ENCODE data around the gene SSU72.
A peak's percentile ranks its signal among the peaks of the same experiment; 100 is the strongest.
"Not testable (repeated sequence)": the region's sequence is repeated elsewhere in the genome, so short reads cannot be mapped to it uniquely, and the experiment has no call there.

SSU72 gene

DNA sequence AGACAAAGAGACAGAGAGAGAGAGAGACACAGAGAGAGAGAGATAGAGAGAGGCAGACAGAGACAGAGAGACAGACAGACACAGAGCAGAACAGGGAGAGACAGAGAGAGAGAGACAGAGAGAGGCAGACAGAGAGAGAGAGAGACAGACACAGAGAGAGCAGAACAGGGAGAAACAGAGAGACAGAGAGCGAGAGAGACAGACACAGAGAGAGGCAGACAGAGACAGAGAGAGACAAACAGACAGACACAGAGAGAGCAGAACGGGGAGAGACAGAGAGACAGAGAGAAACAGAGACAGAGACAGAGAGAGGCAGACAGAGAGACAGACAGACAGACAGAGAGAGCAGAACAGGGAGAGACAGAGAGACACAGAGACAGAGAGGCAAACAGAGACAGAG is 20.7 kb upstream of the SSU72 start:
- DNase-seq (ENCODE audit: low read depth in 2 of 2): not testable (repeated sequence)

DNA sequence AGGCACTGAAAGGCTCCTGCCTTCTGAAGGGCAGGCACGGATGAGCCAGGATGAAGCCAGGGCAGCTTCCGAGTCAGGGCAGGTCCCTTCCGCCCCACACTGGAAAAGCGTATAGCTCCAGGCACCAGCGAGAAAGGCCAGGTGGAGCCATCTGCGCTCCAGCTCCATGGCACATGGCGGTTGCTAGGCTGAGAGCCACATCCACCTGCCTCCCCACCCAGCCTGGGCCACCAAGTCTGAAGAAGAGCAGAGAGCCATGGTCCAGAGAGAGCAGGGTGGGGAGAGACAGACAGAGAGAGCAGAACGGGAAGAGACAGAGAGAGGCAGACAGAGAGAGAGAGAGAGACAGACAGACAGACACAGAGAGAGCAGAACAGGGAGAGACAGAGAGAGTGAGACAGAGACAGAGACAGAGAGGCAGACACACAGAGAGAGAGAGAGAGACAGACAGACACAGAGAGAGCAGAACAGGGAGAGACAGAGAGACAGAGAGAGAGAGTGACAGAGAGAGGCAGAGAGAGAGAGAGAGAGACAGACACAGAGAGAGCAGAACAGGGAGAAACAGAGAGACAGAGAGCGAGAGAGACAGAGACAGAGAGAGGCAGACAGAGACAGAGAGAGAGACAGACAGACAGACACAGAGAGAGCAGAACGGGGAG is 20.1 kb upstream of the SSU72 start:
- no peak for DNase-seq (ENCODE audit: low read depth in 2 of 2)

DNA sequence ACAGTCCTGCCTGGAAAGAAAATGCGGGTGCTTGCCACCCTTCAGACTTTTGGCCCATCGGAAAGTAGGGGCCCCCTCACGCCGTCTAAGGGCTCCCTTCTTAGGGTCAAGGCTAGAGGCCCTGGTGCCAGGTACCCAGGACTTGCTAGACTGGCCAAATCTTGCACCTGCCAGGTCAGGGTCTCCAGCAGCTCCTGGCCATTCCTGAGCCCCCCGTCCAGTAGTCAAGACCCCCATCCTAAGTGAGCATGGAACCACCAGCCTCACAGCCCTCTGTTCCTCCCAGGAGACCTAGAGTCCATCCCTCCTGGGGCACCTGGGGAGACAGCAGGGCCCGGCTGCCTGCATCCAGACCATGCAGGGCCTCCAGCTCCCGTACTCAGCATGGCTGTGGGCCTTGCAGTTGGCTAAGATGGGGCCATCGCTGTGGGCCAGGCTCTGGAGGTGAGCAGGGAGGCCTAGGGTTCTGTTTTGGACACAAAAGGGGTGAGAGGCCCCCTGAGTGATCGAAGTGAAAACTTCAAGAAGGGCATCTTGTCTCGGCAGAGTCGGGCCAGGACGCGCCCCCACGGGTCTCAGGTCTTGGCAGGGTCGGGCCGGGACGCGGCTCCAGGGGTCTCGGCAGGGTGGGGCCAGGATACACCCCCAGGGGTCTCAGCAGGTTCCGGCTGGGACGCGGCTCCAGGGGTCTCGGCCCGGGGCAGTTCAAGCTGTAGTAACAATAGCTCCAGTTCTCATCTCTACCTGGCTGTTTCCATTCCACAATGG is 19.4 kb upstream of the SSU72 start:
- DNase-seq (ENCODE audit: low read depth in 2 of 2): no peak

DNA sequence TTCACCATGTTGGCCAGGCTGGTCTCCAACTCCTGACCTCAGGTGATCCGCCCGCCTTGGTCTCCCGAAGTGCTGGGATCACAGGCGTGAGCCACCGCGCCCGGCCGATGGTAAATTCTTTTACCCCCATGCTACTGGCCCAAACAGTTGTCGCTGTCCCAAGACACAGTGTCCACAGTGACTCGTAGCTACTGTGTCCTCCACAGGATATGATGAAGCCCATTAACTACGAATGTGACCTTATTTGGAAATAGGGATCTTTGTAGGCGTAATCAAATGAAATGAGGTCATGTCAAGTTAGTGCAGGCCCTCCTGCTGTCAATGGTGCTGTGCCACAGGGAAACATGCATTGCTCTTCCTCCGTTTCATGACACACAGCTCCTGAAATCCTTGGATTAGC is 16.8 kb upstream of the SSU72 start:
- DNase-seq (ENCODE audit: low read depth in 2 of 2): no peak

DNA sequence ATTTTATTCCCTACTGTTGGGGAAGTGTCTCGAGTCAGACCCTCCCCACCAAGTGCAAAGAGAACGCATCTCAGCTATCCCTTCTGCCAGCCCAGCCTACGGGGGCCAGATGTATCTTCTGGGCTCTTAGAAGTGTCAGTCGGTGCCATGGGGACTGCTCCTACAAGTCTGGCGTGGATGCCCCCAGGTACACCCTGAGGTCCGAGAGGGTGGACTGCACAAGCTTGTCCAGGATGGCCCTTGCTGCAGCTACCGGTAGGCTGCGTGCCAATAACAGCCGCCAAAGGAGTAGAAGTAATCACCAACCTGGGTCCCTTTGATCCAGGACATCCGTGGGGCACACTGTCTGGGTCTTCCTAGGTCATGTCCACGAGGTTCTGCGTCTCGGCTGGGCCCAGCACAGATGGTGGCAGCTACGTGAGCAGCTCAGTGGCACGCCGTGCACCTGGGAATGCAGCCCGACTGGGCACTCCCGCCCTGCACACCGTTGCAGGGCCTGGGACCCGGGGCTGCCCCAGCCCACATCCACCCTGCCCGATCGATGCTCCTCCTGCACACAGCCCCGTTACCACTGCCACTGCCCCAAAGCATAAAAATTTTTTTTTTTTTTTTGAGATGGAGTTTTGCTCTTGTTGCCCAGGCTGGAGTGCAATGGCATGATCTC is 8.8 kb upstream of the SSU72 start:
- no peak for DNase-seq (ENCODE audit: low read depth in 2 of 2)

DNA sequence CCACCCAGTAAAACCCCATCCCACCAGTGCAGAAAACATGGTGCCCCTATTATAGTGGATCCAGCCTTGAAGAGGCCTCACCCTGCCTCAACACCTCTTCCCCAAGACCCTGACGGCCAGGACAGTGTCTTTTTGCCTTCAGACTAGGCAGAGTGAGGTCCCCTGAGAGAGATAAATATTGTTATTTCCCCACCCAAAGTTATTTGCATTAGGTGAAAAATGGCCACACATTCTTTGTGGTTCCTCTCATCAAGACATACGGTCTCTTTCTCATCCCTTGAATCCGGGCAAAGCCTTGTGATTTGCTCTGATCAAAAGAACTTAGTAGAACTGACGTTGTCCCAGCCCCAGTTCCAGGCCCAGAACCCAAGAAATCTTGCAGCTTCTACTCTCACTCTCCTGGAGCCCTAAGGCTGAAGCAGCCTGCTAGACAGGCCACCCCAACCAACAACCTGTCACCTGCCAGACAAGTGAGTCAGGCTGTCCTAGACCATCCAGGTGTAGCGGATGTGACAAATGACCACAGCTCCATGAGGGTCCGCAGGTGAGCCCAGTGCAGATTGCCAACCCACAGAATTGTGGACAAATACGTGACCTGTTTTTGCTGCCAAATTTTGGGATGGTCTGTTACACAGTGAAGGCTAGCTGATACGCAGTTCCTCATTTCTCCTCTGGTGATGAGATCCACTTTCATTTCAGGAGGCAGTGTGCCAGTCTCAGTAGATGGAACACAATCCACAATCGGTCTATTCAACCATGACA is 8.1 kb upstream of the SSU72 start:
- DNase-seq (ENCODE audit: low read depth in 2 of 2): no peak

DNA sequence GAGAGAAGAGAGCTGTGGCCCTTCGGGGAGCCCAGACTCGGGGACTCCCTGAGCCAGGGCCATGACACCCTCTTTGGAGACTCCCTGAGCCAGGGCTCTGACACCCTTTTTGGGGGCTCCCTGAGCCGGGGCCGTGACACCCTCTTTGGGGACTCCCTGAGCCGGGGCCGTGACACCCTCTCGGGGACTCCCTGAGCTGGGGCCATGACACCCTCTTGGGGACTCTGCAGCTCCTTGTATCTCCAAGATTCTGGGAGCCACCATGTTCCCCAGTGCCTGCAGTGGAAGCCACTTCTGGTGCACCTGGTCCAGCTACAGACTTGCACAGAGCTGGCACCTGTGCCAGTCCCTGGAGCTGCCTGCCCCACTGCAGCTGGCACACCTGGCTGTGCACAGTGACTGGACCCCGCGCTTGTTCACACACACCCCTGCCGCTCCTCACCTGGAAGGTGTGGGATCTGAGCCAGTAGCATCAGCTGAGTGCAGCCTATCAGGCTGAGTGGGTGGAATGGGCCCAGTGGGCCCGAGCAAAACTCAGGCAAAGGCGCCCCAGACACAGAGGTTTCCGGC is 3.8 kb upstream of the SSU72 start:
- DNase-seq (ENCODE audit: low read depth in 2 of 2): no peak

DNA sequence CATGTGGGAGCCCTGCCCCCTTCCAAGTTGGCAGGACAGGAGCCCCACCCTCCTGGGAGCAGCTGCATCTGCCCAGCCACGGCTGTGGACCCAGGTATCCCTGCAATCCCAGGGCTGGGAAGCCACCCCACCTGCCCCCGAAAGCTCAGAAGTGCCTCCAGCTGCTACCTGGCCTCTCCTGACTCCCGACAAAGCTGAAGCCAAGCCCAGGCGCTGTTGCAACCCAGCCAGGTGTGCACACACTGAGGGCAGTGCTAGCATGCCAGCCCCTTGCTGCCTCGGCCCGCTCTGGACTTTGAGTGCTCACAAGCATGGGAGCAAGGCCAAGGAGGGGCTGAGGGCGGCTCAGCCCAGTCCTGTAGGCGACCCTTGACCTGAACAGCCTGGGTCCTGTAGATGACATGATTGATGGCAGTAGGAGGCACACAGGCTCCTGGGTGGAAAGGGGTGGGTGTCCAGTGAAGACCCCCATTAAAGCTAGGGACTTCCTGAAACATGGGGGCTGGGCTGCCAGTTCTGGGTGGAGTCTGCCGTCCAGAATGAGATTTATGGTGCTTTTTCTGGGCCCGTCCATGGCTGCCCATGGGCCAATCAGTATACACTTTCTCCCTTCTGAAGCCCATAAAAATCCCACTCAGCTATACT is 2.8 kb upstream of the SSU72 start:
- DNase-seq (ENCODE audit: low read depth in 2 of 2): no peak

DNA sequence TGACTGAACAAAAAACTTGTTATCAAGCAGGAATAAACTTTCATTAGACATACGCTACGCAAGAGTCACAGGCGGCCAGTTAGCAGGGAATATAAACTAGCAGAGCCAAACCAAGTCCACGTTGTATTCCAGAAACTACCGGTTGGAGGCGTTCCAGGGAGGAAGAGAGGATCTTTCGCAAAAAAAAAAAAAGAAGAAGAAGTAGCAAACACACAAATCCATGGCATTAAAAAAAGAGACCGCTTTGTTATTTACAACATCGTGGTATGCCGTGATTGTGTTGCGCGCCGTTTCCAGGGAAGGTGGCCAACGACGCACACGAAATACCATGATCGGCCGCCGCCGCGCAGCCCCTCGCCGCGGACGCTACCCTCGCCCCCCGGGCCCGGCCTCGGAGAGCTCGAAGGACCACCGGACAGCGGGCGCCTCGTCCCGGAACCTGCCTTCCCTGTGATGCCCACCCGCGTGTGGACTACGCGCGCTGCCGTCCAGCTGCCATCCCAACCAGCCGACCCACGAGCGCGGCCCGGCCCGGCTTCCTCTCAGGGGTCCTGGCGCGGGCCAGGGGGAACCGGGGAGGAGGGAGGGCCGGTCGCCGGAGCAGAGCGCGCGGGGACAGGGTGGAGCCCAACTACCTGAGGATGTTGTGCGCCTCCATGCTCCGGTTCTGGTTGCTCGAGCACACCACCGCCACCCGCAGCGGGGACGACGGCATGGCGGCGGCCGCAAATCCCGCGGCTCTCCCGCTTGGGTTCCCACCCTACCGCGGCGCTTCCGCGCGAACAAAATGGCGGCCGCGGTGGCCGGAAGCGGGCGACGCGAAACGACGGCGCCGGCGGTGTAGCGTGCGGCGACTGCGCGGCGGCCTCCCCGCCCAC is 581 bp downstream of the SSU72 start:
- peak; percentile 38 to 62 for DNase-seq (ENCODE audit: low read depth in 2 of 2)

DNA sequence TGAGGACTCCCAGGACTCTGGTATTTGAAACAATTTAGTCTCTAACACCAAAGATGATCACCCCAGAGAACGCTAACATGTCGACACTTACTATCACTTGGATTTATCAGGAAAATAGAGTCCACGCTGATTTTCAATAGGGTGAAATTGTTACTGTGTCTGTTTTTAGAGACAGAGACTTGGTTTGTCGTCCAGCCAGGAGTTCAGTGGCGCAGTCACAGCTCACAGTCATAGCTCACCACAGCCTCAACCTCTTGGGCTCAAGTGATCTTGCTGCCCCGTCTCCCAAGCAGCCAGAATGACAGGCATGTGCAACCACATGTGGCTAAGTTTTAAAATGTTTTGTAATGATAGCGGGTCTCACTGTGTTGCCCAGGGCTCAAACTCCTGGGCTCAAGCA is 5.3 kb downstream of the SSU72 start:
- DNase-seq (ENCODE audit: low read depth in 2 of 2): no peak

DNA sequence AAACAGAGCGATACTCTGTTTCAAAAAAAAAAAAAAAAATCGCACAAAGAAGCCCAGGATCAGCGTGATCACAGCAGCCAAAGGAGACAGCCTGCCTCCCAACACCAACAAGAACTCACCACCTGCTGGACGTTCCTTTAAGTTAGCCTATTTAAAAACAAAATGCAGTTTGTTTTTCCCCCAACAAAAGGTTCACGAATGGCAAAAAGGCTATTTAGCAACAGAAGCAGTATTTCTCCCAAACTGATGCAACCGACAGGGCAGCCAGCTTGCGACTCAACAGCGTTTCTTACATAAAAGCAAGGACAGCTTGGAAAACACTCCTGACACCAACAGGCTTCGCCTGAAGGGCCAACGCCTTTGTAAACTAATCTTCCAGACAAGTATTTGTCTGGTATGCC is 6.8 kb downstream of the SSU72 start:
- DNase-seq (ENCODE audit: low read depth in 2 of 2): no peak

DNA sequence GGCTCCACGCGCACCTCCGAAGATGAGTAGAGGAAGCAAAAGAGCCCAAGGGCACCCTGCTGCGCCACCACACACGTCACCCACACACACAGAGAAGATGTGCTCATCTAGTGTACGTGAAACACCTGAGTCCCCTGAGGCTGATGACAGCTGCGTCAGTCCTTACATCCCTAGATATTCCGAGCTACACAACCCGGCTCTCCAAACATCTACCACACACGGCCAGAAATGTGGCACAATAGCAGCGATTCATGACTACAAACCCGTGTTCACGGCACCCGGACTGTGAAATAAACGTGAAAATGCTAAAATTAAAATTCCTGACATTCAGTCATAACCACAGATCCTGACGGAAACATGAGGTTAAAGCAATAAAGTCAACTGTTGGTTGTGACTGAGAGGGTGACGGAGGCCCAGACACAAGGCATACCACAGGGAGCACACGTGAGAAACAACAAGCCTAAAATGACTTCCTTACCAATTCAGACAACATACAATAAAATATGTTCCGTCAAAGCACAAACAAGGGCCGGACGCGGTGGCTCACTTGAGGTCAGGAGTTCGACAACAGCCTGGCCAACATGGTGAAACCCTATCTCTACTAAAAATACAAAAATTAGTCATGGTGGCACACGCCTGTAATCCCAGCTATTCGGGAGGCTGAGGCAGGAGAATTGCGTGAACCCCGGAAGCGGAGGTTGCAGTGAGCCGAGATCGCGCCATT is 7.3 kb downstream of the SSU72 start:
- no peak for DNase-seq (ENCODE audit: low read depth in 2 of 2)

DNA sequence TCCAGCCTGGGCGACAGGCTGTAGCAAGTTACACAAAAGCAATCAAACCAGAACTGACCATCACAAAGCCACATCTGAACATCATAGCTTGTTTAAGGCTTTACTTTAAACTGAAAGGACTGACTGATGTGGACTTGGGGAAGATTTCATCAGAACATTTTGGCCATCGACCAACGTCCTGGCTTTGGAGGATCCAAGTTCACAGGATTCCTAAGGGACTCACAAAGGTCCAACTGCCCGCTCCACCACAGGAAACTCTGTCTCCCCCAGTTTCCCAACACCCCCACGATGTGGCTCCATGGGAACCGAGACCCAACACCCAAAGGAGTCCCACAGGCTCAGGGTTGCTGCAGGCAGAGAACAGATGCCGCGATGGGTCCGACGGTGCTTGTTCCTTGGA is 9.3 kb downstream of the SSU72 start:
- no peak for DNase-seq (ENCODE audit: low read depth in 2 of 2)

DNA sequence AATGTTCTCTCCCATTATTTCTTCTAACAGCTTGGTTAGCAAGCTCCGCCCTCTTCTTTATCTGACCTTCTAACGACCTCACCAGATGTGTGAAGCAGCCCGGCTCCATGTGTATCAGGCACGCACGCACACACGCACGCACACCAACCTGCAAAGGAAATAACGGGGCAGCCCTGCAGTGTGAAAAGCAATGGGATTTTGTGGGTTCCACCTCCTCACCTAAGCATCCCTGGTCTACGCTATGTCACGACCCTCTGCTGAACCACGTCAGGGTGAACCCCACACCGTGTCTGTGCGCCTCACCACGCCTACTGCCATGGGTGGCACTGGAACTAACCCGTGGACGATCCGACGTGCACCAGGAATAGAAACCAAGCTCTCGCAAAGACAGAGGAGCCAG is 10.4 kb downstream of the SSU72 start:
- no peak for DNase-seq (ENCODE audit: low read depth in 2 of 2)

DNA sequence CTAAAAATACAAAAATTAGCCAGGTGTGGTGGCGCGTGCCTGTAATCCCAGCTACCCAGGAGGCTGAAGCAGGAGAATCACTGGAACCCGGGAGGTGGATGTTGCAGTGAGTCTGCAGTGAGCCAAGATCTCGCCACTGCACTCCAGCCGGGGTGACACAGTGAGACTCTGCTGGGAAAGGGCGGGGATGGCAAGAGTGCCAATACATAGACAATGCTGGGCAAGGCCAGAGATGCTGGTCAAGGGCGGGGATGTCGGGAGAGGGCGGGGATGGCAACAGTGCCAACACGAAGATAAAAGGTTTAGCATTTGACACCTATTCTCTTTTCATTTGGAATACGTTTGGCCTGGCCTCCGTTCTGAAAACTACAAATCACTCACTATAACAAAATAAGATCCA is 11.0 kb downstream of the SSU72 start:
- DNase-seq (ENCODE audit: low read depth in 2 of 2): no peak

DNA sequence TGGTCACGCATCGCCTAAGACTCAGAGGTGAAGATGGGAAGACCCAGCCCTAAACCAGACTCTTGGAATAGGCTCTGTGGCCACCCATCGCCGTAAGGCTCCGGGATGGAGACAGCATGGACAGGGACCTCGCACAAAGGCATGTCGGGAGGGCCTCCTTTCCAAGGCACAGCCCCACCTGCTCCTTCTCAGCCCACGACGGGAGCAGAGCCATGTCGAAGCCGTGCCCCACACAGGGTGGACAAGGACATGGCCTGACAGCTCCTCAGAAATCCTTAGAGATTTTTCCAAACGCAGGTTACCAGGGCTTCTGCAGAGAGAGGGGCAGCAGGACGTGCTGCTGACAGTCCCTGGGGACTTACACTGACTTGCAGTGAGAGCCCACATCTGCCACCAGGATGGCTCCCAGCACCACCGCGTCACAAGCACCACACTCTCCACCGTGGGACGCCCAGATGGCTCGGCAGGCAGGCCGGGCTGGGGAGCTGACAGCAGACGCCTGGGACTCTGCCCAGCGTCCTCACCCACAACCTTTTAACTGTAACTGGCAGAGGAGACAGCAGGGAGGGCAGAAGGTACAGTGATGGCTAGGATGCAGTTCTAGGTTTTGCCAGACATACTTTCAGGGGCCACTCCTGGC is 12.0 kb downstream of the SSU72 start:
- DNase-seq (ENCODE audit: low read depth in 2 of 2): no peak

DNA sequence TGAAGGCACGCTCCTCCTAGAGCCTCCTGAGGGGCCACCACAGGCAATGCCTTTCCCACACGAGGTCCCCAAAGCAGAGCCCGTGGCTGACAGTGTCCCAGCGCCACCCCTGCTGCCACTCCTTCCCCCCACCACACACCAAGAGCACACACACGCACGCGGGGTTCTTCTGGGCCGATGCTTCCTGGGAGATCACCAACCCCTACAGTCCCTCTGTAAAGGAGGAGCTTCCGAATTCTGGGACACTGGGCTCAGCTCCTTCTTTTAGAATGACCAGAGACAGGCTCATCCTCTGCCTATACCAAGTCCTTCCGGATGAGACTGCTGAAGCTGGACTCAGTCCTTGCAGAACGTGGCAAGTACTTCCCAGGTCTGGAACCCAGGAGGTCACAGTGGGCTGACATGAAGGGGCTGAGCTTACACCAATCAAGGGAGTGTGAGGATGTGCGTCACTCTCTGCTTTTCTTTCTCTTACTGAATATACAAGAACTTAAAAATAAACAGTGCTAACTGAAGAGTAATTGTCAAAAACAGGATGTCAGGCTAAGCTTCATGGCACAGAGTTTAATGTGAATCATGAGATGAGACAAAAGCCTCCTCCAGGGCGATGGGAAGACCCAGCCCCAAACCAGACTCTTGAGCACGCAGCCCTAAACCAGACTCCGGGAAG is 12.7 kb downstream of the SSU72 start:
- DNase-seq (ENCODE audit: low read depth in 2 of 2): no peak

DNA sequence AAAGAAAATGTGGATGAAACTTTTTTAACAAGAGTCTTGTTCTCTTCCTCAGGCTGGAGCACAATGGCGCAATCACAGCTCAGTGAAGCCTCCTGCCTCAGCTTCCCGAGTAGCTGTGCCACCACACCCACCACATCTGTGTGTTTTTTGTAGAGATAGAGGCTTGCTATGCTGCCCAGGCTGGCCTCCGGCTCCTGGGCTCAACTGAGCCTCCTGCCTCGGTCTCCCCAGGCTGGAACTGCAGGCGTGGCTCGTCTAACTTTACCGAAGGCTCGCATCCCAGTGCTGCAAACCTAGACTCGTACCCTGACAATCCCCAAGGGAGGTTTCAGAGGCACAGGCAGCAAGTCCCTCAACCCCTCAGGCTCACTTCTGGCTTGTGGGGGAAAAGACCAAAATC is 14.5 kb downstream of the SSU72 start:
- no peak for DNase-seq (ENCODE audit: low read depth in 2 of 2)

DNA sequence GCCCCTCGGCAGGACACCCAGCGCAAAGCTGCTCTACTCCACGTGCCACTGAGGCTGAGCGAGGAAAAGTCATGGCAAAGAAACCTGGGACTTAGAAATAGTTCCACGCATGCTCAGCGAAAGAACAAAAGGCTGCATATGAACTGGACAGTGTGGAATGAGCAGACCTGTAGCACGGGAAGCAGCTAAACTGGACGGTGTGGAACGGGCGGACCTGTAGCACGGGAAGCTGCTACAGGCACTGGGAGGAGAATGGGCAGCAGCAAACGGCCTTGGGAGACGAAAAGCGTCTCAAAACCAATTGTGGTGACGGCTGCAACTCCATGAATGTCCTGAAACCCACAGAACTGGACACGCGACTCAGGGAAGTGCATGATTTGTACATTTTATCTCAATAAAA is 15.6 kb downstream of the SSU72 start:
- DNase-seq (ENCODE audit: low read depth in 2 of 2): no peak

All from stimulated activated CD4-positive, alpha-beta T cell treated with anti-CD3 and anti-CD28 coated beads, Interleukin-15, amount 100 ng/mL, for 48 hours (primary cell).